Transverse colon (tissue), 4 donors: Measurements from ENCODE around the gene PCSK5. TPM values are rescaled to one million over a fixed set of nuclear protein-coding genes. Genes with fewer than 3 reads are reported as not detected.

ENCODE experiments used
- DNase-seq: peaks from one replicate; pipeline ENCODE4 v3.0.0-alpha.2; 2019
- H3K27ac ChIP-seq, 4 donors: fragments of 200-600 bp; sonication (generic); 2 replicates each; pipeline ENCODE4 v1.5.1; 2016 to 2018; ENCODE audit warnings: inconsistent platforms in 4 of 4
- H3K27me3 ChIP-seq: fragments of 200-600 bp; sonication (generic); 2 replicates; pipeline ENCODE4 v1.5.1; 2017; ENCODE audit warnings: inconsistent platforms
- H3K36me3 ChIP-seq, 4 donors: fragments of 200-600 bp; sonication (generic); 2 replicates each; pipeline ENCODE4 v1.5.1; 2017 to 2019; ENCODE audit warnings: inconsistent platforms in 4 of 4
- H3K4me1 ChIP-seq, 4 donors: fragments of 200-600 bp; sonication (generic); 2 replicates each; pipeline ENCODE4 v1.5.1; 2017 to 2020; ENCODE audit warnings: inconsistent platforms in 4 of 4
- H3K4me3 ChIP-seq, 4 donors: fragments of 200-600 bp; sonication (generic); 1 replicate in 1 of 4; 2 replicates in 3 of 4; pipeline versions ENCODE4 v1.5.1 to v1.6.1; 2017 to 2019; ENCODE audit warnings: inconsistent platforms in 4 of 4
- H3K9me3 ChIP-seq, 2 donors: fragments of 200-600 bp; sonication (generic); 2 replicates each; pipeline ENCODE4 v1.5.1; 2017 to 2019; ENCODE audit warnings: inconsistent platforms in 2 of 2
- CTCF ChIP-seq, 5 experiments: fragments of 200-600 bp in 3 of 5; fragments of 450-650 bp in 2 of 5; sonication (generic) in 3 of 5; IDR thresholded peaks; 1 replicate in 2 of 5; 2 replicates in 3 of 5; pipeline ENCODE4 v1.5.1; 2016 to 2017; ENCODE audit warnings: antibody characterized with exemption in 5 of 5, inconsistent platforms in 3 of 5, mild to moderate bottlenecking in 2 of 5, moderate library complexity in 1 of 5
- EP300 ChIP-seq: sonication (generic); formaldehyde crosslinking; IDR thresholded peaks from one replicate; pipeline ENCODE4 v1.6.1; 2017; ENCODE audit warnings: antibody characterized with exemption, low read depth
- POLR2A ChIP-seq: fragments of 450-650 bp; IDR thresholded peaks from one replicate; pipeline ENCODE4 v1.6.1; 2016; ENCODE audit warnings: antibody characterized with exemption, mild to moderate bottlenecking, moderate library complexity
- POLR2AphosphoS5 ChIP-seq, 3 donors: sonication (generic); formaldehyde crosslinking; IDR thresholded peaks; one replicate each; pipeline ENCODE4 v1.6.1; 2016; ENCODE audit warnings: antibody characterized with exemption in 3 of 3
- WGBS, 2 donors: methylation state at CpG; one replicate each; pipeline ENCODE4 v1.1.5; 2018; ENCODE audit warnings: low coverage in 1 of 2; 5-methylcytosine and 5-hydroxymethylcytosine counted together
- in situ Hi-C, 4 donors: fragments of 200-750 bp; cut with MboI; loops; one replicate each; pipeline versions ENCODE4 v1.15.0 to v1.15.1; 2017; ENCODE audit warnings: low sequenced_read_pairs in 3 of 4, low pct_ligation_motif_present in 1 of 4, low pct_unique_long_range_greater_than_20kb in 1 of 4
- intact Hi-C: fragments of 100-400 bp; cut with DNase I; formaldehyde crosslinking; loops from one replicate; pipeline ENCODE4 v1.15.1; 2023; ENCODE audit warnings: low total_unique reads
- total RNA-seq, 4 donors: library from RNA; depleted of rRNA; stranded (reverse); fragments of >200 nt; gene quantifications; one replicate each; pipeline ENCODE4 v1.1.0, GENCODE V29; 2016

PCSK5 gene
- total RNA-seq, 4 donors from 2014 or later, result 110 to 248 (median 127) TPM

- Histone ChIP-seq H3K27me3 (no peaks in the 10 kb centered on the region), H3K4me1 (no peaks in the 10 kb centered on the region), H3K36me3 (peaks cover 0 to 20% (median 4%) of the 10 kb centered on the region in 4 donors), H3K9me3 (no peaks in the 10 kb centered on the region), H3K27ac (no peak overlapping the region), H3K4me3 (no peak overlapping the region)
- TF ChIP-seq EP300 (no peak), POLR2AphosphoS5 (IDR thresholded peaks at IDR 0.05) (no peak), POLR2A (no peak), CTCF (IDR thresholded peaks at IDR 0.05) (no peak)
- in situ Hi-C loops, result no loop called here
- 84 to 90% methylated on average over 3 to 5 of the region's 5 CpGs for WGBS, 2 donors
- DNase-seq, result no peak
- intact Hi-C loops, result no loop called here
Measured at GRCh38 chr9:76191493-76191892, 301.0 kb downstream of the PCSK5 start.

- Histone ChIP-seq H3K27ac (no peak overlapping the region), H3K4me1 (no peaks in the 10 kb centered on the region), H3K9me3 (no peaks in the 10 kb centered on the region), H3K27me3 (no peaks in the 10 kb centered on the region), H3K4me3 (no peak overlapping the region), H3K36me3 (peaks cover 0 to 20% (median 4%) of the 10 kb centered on the region in 4 donors)
- in situ Hi-C loops (no loop called here), intact Hi-C loops (no loop called here)
- TF ChIP-seq POLR2AphosphoS5 (IDR thresholded peaks at IDR 0.05) (no peak), POLR2A (no peak), CTCF (IDR thresholded peaks at IDR 0.05) (no peak), EP300 (no peak)
- DNase-seq, result no peak
- WGBS, 2 donors, result 92 to 97% methylated on average over 3 of the region's 3 CpGs
Measured at GRCh38 chr9:76192013-76192412, 301.5 kb downstream of the PCSK5 start.

- H3K4me3 ChIP-seq, result no peak overlapping the region
- no peak overlapping the region for H3K27ac ChIP-seq
- DNase-seq, result no peak
- 83 to 95% methylated on average over 3 of the region's 3 CpGs for WGBS, 2 donors
- H3K27me3 ChIP-seq, result no peaks in the 10 kb centered on the region
- peaks cover 0 to 15% (median 0%) of the 10 kb centered on the region in 4 donors for H3K36me3 ChIP-seq
- no peaks in the 10 kb centered on the region for H3K9me3 ChIP-seq
- in situ Hi-C loops (no loop called here), intact Hi-C loops (no loop called here)
- H3K4me1 ChIP-seq, result no peaks in the 10 kb centered on the region
- TF ChIP-seq POLR2A (no peak), EP300 (no peak), POLR2AphosphoS5 (IDR thresholded peaks at IDR 0.05) (no peak), CTCF (IDR thresholded peaks at IDR 0.05) (no peak)
Measured at GRCh38 chr9:76194896-76195295, 304.4 kb downstream of the PCSK5 start.

- in situ Hi-C loops, result no loop called here
- 74 to 77% methylated on average over 2 of the region's 2 CpGs for WGBS, 2 donors
Measured at GRCh38 chr9:76198336-76198735, 307.9 kb downstream of the PCSK5 start.

More at GRCh38 chr9:76198336-76198735, 307.9 kb downstream of the PCSK5 start:
- Histone ChIP-seq H3K4me3 (no peak overlapping the region), H3K27ac (no peak overlapping the region), H3K36me3 (peaks cover 0 to 4% (median 0%) of the 10 kb centered on the region in 4 donors), H3K27me3 (no peaks in the 10 kb centered on the region), H3K9me3 (no peaks in the 10 kb centered on the region), H3K4me1 (no peaks in the 10 kb centered on the region)
- DNase-seq, result no peak
- intact Hi-C loops, result no loop called here
- TF ChIP-seq POLR2A (no peak), POLR2AphosphoS5 (IDR thresholded peaks at IDR 0.05) (no peak), EP300 (no peak), CTCF (IDR thresholded peaks at IDR 0.05) (no peak)
